Fibroblast of pulmonary artery (primary cell): Measurements from ENCODE around the gene ACOT7.
A peak's percentile ranks its signal among the peaks of the same experiment; 100 is the strongest.

Experiments used
- DNase-seq: peaks from one replicate; pipeline ENCODE4 v3.0.0-alpha.2; 2010; ENCODE audit warnings: low read depth
- H3K4me3 ChIP-seq: replicated peaks from 2 replicates; pipeline ENCODE4 v1.5.1; 2011; ENCODE audit warnings: low read depth, mild to moderate bottlenecking, control low read depth, low read length, moderate library complexity
- TF ChIP-seq, protein P1 (sequence below): IDR thresholded peaks from 2 replicates; pipeline ENCODE4 v1.5.1; 2011; ENCODE audit warnings: mild to moderate bottlenecking, control low read depth, low read length, inconsistent platforms; ENCODE audit errors: missing control alignments

ACOT7 gene

DNA sequence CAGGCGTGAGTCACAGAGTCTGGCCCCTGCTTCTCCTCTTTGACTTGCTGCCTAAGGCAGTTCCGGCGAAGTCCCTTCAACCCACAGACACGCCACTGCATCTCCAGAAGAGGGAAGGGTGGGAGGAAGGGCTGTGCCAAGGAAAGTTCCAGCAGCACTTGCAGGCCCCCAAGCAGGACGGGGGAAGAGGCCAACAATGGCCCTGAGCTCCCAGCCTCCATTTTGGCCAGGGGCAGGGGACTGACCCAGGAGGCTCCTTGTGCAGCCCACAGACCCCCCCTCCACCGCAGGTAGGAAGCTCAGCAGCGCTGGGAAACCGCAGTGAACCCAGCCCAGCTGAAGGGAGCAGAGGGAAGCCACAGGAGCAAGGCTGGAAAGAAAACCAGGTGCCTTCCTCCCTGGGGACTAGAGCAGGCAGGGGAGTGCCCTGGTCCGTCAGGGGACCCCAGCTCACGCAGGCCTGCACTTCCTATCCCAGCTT lies 35.4 kb downstream of the ACOT7 start:
- no peak overlapping the region for H3K4me3 ChIP-seq
- DNase-seq = peak; percentile 41
- TF ChIP-seq, protein P1, sequence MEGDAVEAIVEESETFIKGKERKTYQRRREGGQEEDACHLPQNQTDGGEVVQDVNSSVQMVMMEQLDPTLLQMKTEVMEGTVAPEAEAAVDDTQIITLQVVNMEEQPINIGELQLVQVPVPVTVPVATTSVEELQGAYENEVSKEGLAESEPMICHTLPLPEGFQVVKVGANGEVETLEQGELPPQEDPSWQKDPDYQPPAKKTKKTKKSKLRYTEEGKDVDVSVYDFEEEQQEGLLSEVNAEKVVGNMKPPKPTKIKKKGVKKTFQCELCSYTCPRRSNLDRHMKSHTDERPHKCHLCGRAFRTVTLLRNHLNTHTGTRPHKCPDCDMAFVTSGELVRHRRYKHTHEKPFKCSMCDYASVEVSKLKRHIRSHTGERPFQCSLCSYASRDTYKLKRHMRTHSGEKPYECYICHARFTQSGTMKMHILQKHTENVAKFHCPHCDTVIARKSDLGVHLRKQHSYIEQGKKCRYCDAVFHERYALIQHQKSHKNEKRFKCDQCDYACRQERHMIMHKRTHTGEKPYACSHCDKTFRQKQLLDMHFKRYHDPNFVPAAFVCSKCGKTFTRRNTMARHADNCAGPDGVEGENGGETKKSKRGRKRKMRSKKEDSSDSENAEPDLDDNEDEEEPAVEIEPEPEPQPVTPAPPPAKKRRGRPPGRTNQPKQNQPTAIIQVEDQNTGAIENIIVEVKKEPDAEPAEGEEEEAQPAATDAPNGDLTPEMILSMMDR = no peak

DNA sequence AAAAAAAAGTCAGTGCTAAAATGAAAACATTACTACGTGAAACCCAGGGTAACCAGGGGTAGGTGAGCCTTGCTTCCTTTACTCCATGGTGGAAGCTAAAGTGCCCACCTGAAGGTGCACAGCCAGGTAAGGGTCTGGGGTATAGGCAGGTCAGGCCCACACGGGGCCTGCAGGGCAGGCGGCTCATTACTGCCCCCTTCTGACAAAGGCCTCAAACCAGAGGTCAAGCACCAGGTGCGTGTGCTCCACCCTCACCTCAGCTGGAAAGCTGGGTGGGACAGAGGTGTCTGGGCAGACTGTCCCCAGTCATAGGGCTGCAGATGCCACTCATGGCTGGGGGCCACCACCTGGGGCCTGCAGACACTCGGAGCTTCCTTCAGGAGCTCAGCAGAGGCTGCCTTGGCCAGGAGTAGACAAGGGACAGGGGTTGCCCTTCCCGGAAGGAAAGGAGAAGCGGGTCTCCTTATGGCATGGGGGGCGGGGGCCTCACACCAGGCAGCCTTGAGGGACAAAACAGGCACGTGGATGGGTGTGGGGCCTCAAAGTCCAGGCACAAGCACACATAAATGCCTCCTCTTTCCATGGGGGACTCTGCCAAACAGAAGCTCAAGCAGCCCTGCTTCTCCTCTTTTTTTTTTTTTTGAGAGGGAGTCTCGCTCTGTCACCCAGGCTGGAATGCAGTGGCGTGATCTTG lies 36.2 kb downstream of the ACOT7 start:
- H3K4me3 ChIP-seq = no peak overlapping the region
- TF ChIP-seq, protein P1 = peak; percentile 15
- no peak for DNase-seq

DNA sequence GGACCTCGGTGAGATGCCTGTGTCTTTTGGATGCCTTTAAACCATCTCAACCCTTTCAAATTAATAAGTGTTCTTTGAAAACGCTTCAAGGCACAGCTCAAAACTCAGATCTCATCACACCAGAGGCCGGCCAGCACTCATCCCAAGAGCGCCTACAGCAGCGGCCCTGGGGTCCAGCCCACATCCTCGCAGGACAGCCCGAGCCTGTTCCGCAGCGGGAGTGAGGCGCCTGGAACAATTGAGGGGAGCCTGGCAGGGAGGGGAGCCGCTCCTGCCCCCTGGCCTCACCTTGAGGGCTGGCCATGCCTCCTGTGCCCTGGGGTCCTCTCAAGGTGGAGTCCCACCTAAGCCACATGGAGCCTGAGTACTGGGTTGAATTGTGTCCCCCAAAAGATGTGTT lies 37.9 kb downstream of the ACOT7 start:
- no peak overlapping the region for H3K4me3 ChIP-seq
- TF ChIP-seq, protein P1 = no peak
- DNase-seq = no peak

DNA sequence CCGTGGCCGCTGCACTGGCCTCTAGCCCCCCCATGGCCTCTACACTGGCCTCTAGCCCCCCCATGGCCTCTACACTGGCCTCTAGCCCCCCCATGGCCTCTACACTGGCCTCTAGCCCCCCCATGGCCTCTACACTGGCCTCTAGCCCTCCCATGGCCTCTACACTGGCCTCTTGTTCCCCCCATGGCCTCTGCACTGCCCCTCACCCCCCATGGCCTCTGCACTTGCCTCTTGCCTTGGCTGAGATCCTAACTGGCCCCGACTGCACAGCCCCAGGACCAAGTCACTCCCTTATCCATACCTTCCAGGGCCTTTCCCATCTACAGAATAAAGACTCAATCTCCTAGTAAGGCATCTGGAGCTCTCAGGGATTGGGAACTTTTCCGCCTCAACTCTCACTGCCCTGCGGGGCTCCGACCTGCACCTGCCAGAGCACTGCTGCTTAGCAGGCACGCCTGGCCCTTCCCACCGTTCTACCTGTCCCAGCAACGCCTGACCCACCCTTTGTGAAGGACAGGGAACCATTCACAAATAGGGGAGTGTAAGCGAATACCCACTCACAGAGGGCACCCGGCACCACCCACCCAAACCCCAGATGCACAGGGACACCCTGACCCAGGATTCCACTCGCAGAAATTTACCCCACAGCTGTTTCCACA lies 38.8 kb downstream of the ACOT7 start:
- DNase-seq = no peak

DNA sequence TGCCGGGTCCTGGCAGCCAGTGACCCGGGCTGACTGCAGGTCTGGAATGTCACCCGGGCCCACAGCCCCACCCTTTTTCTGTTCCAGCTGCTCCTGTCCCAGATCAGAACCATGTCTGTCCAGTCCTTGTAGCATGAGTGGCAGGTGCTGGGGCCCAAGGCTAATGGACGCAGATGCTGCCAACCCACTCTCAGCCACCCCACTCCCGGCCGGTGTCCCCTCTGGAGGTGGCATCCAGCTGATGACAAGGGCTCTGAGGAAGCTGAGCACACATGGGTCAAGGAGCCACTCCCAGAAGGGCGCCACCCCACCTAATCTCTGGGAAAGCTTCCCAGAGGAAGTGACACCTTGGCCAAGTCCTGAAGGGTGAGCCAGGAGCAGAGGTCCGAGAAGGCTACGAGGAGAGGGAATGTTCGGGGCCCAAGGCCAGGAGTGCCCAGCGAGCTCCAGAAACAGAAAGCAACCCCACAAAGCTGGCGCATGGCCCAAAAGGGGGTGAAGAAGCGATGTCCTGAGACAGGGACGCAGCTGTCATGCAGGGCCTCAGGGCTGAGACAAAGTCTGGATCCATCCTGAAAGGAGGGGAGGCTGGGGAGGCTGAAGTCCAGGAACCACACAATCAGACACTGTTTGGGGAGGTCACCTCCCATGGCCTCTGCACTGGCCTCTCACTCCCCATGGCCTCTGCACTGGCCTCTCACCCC lies 39.5 kb downstream of the ACOT7 start:
- TF ChIP-seq, protein P1 = no peak
- DNase-seq = no peak
- H3K4me3 ChIP-seq = no peak overlapping the region

More for the DNA sequence above, 38.8 kb downstream of the ACOT7 start:
- TF ChIP-seq, protein P1 = no peak
- H3K4me3 ChIP-seq = no peak overlapping the region

DNA sequence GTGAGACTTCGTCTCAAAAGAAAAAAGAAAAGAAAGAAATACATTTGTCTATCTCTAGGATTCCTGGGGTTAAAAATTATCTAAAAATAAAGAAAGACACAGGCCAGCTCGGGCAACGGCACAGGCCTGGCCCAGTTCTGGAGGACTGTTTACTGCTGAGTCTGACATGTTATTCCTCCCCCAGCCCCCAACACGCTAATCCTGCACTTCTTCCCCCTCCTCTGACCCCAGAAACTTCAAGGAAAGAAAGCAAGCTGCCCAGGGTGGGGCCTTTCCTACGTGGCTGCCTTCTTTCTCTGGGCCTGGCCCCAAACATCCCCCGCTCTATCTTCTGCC lies 40.0 kb downstream of the ACOT7 start:
- no peak overlapping the region for H3K4me3 ChIP-seq

More for the DNA sequence above, 40.0 kb downstream of the ACOT7 start:
- no peak for DNase-seq
- TF ChIP-seq, protein P1 = no peak
